ENCODE data around the gene GPR137. TPM values are rescaled to one million over a fixed set of nuclear protein-coding genes. Genes with fewer than 3 reads are reported as not detected.
"Not testable (repeated sequence)": the region's sequence is repeated elsewhere in the genome, so short reads cannot be mapped to it uniquely, and the experiment has no call there.

Gene GPR137
- total RNA-seq, 4 donors from 2014 or later = 20.9 to 36.1 (median 25.4) TPM

- Histone ChIP-seq H3K27ac (replicated peaks in 1 of 4) (no peak overlapping the region), H3K9me3 (no peaks in the 10 kb centered on the region), H3K4me1 (peaks cover 15 to 30% (median 23%) of the 10 kb centered on the region in 4 donors), H3K36me3 (peaks cover 6 to 35% (median 35%) of the 10 kb centered on the region in 4 donors), H3K27me3 (no peaks in the 10 kb centered on the region), H3K4me3 (no peak overlapping the region)
- WGBS = 91% methylated on average over 5 of the region's 5 CpGs
- no peak for DNase-seq (ENCODE audit: extremely low spot score)
- intact Hi-C loops (cut with DNase I) = loop anchor here (2.0 kb wide), 1 partner anchor 34 kb away; no protein-coding TSS in a partner anchor
- TF ChIP-seq POLR2A (IDR thresholded peaks at IDR 0.05; ENCODE audit: low read depth) (no peak), POLR2AphosphoS5 (IDR thresholded peaks at IDR 0.05) (no peak), EP300 (IDR thresholded peaks at IDR 0.05) (no peak)
- TF ChIP-seq, protein P1, sequence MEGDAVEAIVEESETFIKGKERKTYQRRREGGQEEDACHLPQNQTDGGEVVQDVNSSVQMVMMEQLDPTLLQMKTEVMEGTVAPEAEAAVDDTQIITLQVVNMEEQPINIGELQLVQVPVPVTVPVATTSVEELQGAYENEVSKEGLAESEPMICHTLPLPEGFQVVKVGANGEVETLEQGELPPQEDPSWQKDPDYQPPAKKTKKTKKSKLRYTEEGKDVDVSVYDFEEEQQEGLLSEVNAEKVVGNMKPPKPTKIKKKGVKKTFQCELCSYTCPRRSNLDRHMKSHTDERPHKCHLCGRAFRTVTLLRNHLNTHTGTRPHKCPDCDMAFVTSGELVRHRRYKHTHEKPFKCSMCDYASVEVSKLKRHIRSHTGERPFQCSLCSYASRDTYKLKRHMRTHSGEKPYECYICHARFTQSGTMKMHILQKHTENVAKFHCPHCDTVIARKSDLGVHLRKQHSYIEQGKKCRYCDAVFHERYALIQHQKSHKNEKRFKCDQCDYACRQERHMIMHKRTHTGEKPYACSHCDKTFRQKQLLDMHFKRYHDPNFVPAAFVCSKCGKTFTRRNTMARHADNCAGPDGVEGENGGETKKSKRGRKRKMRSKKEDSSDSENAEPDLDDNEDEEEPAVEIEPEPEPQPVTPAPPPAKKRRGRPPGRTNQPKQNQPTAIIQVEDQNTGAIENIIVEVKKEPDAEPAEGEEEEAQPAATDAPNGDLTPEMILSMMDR (IDR thresholded peaks at IDR 0.05) = no peak
These were observed 35.4 kb downstream of the GPR137 start for GRCh38 chr11:64321026-64321425.

DNA sequence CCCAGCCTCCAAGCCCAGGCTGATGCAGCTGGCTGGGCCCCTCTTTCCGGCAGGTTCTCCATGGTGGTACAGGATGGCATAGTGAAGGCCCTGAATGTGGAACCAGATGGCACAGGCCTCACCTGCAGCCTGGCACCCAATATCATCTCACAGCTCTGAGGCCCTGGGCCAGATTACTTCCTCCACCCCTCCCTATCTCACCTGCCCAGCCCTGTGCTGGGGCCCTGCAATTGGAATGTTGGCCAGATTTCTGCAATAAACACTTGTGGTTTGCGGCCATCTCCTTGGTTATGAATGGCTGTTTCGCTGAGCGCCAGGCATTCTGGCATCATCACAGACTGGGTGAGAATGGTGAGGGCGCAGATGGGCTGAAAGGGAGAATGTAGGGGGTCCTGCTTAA lies 35.9 kb downstream of the GPR137 start:
- TF ChIP-seq POLR2AphosphoS5 (IDR thresholded peaks at IDR 0.05) (no peak), POLR2A (IDR thresholded peaks at IDR 0.05; ENCODE audit: low read depth) (no peak)
- Histone ChIP-seq H3K27me3 (no peaks in the 10 kb centered on the region), H3K9me3 (no peaks in the 10 kb centered on the region), H3K36me3 (peaks cover 6 to 31% (median 30%) of the 10 kb centered on the region in 4 donors), H3K27ac (replicated peaks in 1 of 4) (no peak overlapping the region), H3K4me1 (peaks cover 15 to 25% (median 18%) of the 10 kb centered on the region in 4 donors), H3K4me3 (no peak overlapping the region)
- no peak for DNase-seq (ENCODE audit: extremely low spot score)
- intact Hi-C loops (cut with DNase I) = loop anchor here (2.0 kb wide), 1 partner anchor 33 kb away; no protein-coding TSS in a partner anchor
- 94% methylated on average over 4 of the region's 5 CpGs for WGBS

GRCh38 chr11:64322925-64323260 lies 37.2 kb downstream of the GPR137 start:
- WGBS = 78% methylated on average over 4 of the region's 7 CpGs
- DNase-seq (ENCODE audit: extremely low spot score) = no peak
- no peaks in the 10 kb centered on the region for H3K27me3 ChIP-seq
- no peak for TF ChIP-seq POLR2AphosphoS5 (IDR thresholded peaks at IDR 0.05)
- TF ChIP-seq EP300 (IDR thresholded peaks at IDR 0.05) = no peak
- TF ChIP-seq POLR2A (IDR thresholded peaks at IDR 0.05; ENCODE audit: low read depth) = no peak
- TF ChIP-seq, protein P1 (IDR thresholded peaks at IDR 0.05) = no peak
- H3K27ac ChIP-seq (replicated peaks in 1 of 4) = no peak overlapping the region
- intact Hi-C loops (cut with DNase I) = no loop called here
- H3K4me1 ChIP-seq = peaks cover 10 to 18% (median 13%) of the 10 kb centered on the region in 4 donors
- H3K9me3 ChIP-seq = no peaks in the 10 kb centered on the region
- peaks cover 6 to 31% (median 28%) of the 10 kb centered on the region in 4 donors for H3K36me3 ChIP-seq
- no peak overlapping the region for H3K4me3 ChIP-seq

GRCh38 chr11:64323373-64323772 lies 37.7 kb downstream of the GPR137 start:
- 69% methylated on average over 5 of the region's 5 CpGs for WGBS
- TF ChIP-seq, protein P1 (IDR thresholded peaks at IDR 0.05) = no peak
- TF ChIP-seq POLR2AphosphoS5 (IDR thresholded peaks at IDR 0.05) (no peak), POLR2A (IDR thresholded peaks at IDR 0.05; ENCODE audit: low read depth) (no peak), EP300 (IDR thresholded peaks at IDR 0.05) (no peak)
- H3K27me3 ChIP-seq = no peaks in the 10 kb centered on the region
- H3K9me3 ChIP-seq = no peaks in the 10 kb centered on the region
- H3K4me1 ChIP-seq = peaks cover 10 to 17% (median 13%) of the 10 kb centered on the region in 4 donors
- no peak for DNase-seq (ENCODE audit: extremely low spot score)
- H3K27ac ChIP-seq (replicated peaks in 1 of 4) = no peak overlapping the region
- no peak overlapping the region for H3K4me3 ChIP-seq
- H3K36me3 ChIP-seq = peaks cover 6 to 31% (median 28%) of the 10 kb centered on the region in 4 donors
- intact Hi-C loops (cut with DNase I) = no loop called here

DNA sequence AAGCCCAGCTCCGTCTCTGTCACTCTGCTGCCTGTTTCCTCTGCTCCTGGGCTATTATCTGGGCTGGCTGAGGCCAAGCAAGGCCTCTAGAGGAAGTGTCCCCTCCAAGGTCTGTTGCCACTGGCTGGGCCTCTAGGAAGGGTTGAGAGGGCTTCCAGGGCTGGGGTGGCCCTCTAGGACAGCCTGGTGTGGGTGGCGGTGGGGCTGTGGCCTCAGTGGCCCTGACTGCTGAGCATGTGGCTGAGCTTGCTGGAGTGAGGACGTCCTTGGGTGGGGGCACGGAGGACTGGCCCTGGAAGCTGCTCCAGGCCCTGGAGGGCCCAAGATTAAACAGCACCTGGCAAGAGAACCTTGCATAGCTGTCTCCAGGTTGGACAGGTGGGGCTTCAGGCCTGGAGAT lies 38.3 kb downstream of the GPR137 start:
- H3K27me3 ChIP-seq; H3K27ac ChIP-seq (replicated peaks in 1 of 4); H3K9me3 ChIP-seq; intact Hi-C loops (cut with DNase I); H3K4me3 ChIP-seq; DNase-seq (ENCODE audit: extremely low spot score): not testable (repeated sequence)
- H3K36me3 ChIP-seq = peaks cover 6 to 31% (median 28%) of the 10 kb centered on the region in 4 donors
- WGBS = 83% methylated on average over 3 of the region's 4 CpGs
- H3K4me1 ChIP-seq = peaks cover 6 to 10% (median 7%) of the 10 kb centered on the region in 4 donors

All from esophagus muscularis mucosa (tissue), 4 donors.